GM19328 (cell line): ENCODE measurements around the gene TFB1M.

ENCODE experiments used
- ATAC-seq: cut with Tn5 transposase; IDR thresholded peaks from one replicate; pipeline ENCODE4 v1.9.1; 2021; ENCODE audit warnings: mild to moderate bottlenecking, moderate library complexity; ENCODE audit not compliant: unreplicated experiment

Gene TFB1M

GRCh38 chr6:155212616-155213380, 101.5 kb downstream of the TFB1M start:
- ATAC-seq = no peak

GRCh38 chr6:155212106-155212505, 102.2 kb downstream of the TFB1M start:
- no peak for ATAC-seq

- ATAC-seq = no peak
Measured at GRCh38 chr6:155207223-155207622, 107.1 kb downstream of the TFB1M start.
